Colonic mucosa (tissue), 4 donors: Measurements from ENCODE around the gene GNG7. TPM values are rescaled to one million over a fixed set of nuclear protein-coding genes. Genes with fewer than 3 reads are reported as not detected.
"Not testable (repeated sequence)": the region's sequence is repeated elsewhere in the genome, so short reads cannot be mapped to it uniquely, and the experiment has no call there.

ENCODE experiments used
- DNase-seq: peaks from one replicate; pipeline ENCODE4 v3.0.0-alpha.2; 2020
- H3K27ac ChIP-seq: fragments of 200-600 bp; one replicate; pipeline ENCODE4 v1.8.0; 2021
- H3K27me3 ChIP-seq: fragments of 200-600 bp; one replicate; pipeline ENCODE4 v1.8.0; 2021
- H3K36me3 ChIP-seq: fragments of 200-600 bp; one replicate; pipeline ENCODE4 v1.8.0; 2021
- H3K4me1 ChIP-seq: fragments of 200-600 bp; one replicate; pipeline ENCODE4 v1.8.0; 2021; ENCODE audit warnings: mild to moderate bottlenecking
- H3K4me3 ChIP-seq: fragments of 200-600 bp; one replicate; pipeline ENCODE4 v1.8.0; 2021
- H3K9ac ChIP-seq, 2 donors: one replicate each; pipeline ENCODE4 v1.7.0; 2013; ENCODE audit warnings: control low read depth in 2 of 2, low read depth in 2 of 2, low read length in 2 of 2
- H3K9me3 ChIP-seq: fragments of 200-600 bp; one replicate; pipeline ENCODE4 v1.8.0; 2021
- intact Hi-C: fragments of 100-400 bp; cut with DNase I; formaldehyde crosslinking; loops from one replicate; pipeline ENCODE4 v1.14.1; 2022
- total RNA-seq, 2 donors: library from RNA; stranded (reverse); fragmentation: NEBNext Ultra II Directional in 1 of 2; extraction: Animal tissue kit (Norgen Biotek cat#: 25700) in 1 of 2; gene quantifications; one replicate each; pipeline ENCODE4 v1.2.1, GENCODE V29; 2021
- TF ChIP-seq, protein P1 (sequence below): fragments of 200-600 bp; IDR thresholded peaks from one replicate; pipeline ENCODE4 v1.8.0; 2022; ENCODE audit warnings: antibody characterized with exemption, mild to moderate bottlenecking
- donor health status: healthy.
- donor health status: DM: no; HTN: no; CAD: no.
- donor health status: DM: no; HTN: no; CAD: no.

The GNG7 gene
- total RNA-seq, 2 donors from 2014 or later: 1.5 to 3.2 TPM

DNA sequence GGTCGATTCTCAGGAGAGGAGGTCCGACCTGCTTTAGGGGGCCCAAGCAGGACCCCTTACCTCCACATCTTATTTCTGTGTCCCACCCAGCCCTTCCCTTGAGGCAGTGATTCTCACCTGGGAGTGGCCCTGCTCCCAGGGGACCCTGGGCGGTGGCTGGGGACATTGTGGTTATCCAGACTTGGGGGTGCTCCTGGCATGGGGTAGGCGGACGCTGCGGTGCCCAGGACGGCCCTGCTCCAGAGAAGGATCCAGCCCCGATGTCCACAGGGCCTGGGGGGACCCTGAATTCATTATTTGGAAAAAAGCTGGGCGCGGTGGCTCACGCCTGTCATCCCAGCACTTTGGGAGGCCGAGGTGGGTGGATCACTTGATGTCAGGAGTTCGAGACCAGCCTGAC lies 142.1 kb downstream of the GNG7 start:
- Histone ChIP-seq H3K9ac (no peak overlapping the region), H3K36me3 (no peaks in the 10 kb centered on the region), H3K27me3 (no peaks in the 10 kb centered on the region), H3K9me3 (no peaks in the 10 kb centered on the region), H3K4me3 (no peak overlapping the region), H3K4me1 (no peaks in the 10 kb centered on the region), H3K27ac (no peak overlapping the region)
- TF ChIP-seq, protein P1, sequence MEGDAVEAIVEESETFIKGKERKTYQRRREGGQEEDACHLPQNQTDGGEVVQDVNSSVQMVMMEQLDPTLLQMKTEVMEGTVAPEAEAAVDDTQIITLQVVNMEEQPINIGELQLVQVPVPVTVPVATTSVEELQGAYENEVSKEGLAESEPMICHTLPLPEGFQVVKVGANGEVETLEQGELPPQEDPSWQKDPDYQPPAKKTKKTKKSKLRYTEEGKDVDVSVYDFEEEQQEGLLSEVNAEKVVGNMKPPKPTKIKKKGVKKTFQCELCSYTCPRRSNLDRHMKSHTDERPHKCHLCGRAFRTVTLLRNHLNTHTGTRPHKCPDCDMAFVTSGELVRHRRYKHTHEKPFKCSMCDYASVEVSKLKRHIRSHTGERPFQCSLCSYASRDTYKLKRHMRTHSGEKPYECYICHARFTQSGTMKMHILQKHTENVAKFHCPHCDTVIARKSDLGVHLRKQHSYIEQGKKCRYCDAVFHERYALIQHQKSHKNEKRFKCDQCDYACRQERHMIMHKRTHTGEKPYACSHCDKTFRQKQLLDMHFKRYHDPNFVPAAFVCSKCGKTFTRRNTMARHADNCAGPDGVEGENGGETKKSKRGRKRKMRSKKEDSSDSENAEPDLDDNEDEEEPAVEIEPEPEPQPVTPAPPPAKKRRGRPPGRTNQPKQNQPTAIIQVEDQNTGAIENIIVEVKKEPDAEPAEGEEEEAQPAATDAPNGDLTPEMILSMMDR: no peak
- intact Hi-C loops: no loop called here
- no peak for DNase-seq

DNA sequence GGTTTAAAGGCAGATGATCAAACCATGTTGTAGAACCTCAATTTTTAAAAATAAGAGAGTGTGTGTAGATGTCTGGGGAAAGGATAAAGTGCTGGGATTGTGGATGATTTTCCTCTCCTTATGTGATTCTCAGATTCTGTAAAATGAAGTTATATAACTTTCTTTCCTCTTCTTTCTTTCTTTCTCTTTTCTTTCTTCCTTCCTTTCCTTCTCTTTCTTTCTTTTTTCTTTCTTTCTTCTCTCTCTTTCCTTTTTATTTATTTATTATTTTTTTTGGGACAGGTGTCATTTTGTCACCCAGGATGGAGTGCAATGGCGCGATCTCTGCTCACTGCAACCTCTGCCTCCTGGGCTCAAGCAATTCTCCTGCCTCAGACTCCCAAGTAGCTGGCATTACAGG lies 144.0 kb downstream of the GNG7 start:
- Histone ChIP-seq H3K9me3 (no peaks in the 10 kb centered on the region), H3K27ac (no peak overlapping the region), H3K27me3 (no peaks in the 10 kb centered on the region), H3K4me3 (no peak overlapping the region), H3K9ac (no peak overlapping the region), H3K36me3 (no peaks in the 10 kb centered on the region), H3K4me1 (no peaks in the 10 kb centered on the region)
- intact Hi-C loops: no loop called here
- TF ChIP-seq, protein P1: no peak
- DNase-seq: no peak

DNA sequence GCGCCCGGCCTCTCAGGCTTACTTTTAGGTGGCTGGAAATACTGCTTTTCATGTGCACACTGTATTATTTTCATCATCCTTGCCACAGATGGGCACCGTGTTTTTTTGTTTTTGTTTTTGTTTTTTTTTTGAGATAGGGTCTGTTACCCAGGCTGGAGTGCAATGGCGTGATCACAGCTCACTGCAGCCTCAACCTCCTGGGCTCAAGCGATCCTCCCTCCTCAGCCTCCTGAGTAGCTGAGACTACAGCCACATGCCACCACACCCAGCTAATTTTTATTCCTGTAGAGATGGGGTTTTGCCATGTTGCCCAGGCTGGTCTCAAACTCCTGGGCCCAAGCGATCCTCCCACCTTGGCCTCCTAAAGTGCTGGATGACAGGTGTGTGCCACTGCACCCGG lies 144.4 kb downstream of the GNG7 start:
- H3K9me3 ChIP-seq, H3K36me3 ChIP-seq, H3K27ac ChIP-seq, H3K9ac ChIP-seq, intact Hi-C loops, DNase-seq, H3K4me3 ChIP-seq, H3K4me1 ChIP-seq, H3K27me3 ChIP-seq: not testable (repeated sequence)

DNA sequence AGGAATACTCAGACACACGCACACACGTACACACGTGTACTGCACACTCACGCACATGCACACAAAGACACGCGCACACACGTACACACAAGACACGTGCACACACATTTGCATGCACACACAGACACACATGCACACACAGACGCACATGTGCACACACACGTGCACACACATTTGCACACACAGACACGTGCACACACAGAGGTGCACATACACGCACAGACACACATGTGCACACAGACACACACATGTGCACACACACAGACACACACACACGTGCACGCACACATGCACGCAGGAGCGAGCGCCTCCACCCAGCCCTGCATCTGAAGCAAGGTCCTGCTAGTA lies 145.4 kb downstream of the GNG7 start:
- Histone ChIP-seq H3K27ac (no peak overlapping the region), H3K4me3 (no peak overlapping the region), H3K36me3 (no peaks in the 10 kb centered on the region), H3K9ac (no peak overlapping the region), H3K27me3 (no peaks in the 10 kb centered on the region), H3K4me1 (no peaks in the 10 kb centered on the region), H3K9me3 (no peaks in the 10 kb centered on the region)
- no peak for DNase-seq
- intact Hi-C loops: no loop called here
- TF ChIP-seq, protein P1: no peak

DNA sequence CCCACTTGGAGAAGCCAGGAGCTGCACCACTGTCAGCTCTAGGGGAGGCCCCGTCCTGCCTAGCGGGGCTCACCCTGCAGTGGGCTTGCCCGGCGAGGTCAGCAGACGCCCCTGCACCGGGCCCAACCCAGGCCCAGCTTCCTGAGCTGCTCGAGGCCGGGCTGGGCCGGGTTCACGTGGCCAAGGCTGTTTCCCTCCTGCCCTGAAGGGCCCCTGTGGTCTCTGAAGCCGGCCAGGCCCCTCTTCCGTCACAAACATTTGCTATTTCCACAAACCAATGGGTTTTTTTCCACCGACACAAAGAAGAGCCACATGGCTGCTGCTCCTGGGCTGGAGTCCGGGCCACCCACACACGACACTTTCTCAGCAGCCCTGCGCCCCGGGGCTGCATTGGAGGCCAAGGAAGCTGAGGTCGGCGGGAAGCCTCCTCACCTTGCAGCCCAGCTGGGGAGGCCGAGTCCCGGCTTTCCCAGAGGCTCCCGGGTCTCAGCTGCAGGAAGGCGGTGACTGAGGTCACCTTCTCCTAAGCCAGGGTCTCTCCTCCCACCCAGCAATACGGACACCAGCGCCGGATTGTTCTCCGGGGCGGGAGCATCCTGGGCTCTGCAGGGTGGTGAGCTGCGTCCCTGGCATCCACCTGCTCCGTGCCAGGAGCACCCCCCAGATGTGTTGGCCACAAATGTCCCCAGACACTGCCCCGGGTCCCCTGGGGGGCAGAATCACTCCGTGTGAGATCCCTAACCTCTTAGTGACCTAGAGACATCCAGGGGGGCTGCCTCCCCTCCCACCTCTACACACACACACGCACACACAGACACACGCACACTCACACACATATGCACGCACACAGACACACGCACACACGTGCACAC lies 146.0 kb downstream of the GNG7 start:
- no peak for DNase-seq
- Histone ChIP-seq H3K36me3 (no peaks in the 10 kb centered on the region), H3K9me3 (no peaks in the 10 kb centered on the region), H3K9ac (no peak overlapping the region), H3K4me3 (no peak overlapping the region), H3K27ac (no peak overlapping the region), H3K4me1 (no peaks in the 10 kb centered on the region), H3K27me3 (no peaks in the 10 kb centered on the region)
- TF ChIP-seq, protein P1: no peak
- intact Hi-C loops: no loop called here

DNA sequence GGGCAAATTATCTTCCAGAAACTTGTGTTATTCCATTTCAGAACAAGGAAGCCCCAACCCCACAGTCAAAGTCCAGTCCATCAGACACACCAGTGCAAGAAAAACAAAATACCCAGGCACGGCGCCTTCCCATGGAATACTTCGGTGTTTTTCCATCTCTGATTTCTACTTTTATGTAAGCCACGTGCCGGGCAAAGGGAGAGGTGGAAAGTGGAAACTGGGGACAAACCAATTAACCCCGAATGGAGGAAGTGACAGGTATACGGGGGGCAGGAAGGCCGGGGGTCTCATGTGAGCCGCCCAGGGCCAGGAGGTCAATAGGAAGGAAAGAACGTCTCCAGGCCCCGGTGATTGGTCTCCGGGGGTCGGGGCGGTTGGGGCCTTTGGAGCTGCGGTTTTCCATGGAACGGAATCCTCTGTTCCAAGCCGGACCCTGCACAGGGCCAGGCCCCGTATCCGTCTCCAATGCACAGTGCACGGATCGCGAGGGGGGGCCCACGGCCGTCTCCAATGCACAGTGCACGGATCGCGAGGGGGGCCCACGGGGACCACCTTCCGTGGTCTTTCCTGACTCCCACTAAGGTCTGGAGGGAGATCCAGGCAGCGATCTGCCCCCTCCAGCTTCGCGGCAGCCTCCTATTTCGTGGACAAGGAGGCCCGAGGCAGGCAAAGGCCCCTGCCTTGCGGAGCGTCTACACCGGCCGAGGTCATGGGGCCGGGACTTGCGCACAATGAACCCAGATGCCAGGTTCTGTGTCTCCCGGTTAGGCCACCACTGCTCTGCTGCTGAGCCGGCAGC lies 146.9 kb downstream of the GNG7 start:
- Histone ChIP-seq H3K4me3 (no peak overlapping the region), H3K4me1 (no peaks in the 10 kb centered on the region), H3K27me3 (no peaks in the 10 kb centered on the region), H3K9me3 (no peaks in the 10 kb centered on the region), H3K27ac (no peak overlapping the region), H3K36me3 (no peaks in the 10 kb centered on the region), H3K9ac (no peak overlapping the region)
- TF ChIP-seq, protein P1: no peak
- DNase-seq: no peak
- intact Hi-C loops: no loop called here
